Effector memory CD8-positive, alpha-beta T cell (primary cell): Measurements from ENCODE around the gene PPARGC1A.

Experiments used
- ATAC-seq: fragments of 150-1000 bp; cut with Tn5 transposase; replicated peaks from 2 replicates; pipeline ENCODE4 v1.10.0; 2021; ENCODE audit warnings: mild to moderate bottlenecking, moderate library complexity
- DNase-seq, 3 experiments: peaks; one replicate each; pipeline ENCODE4 v3.0.0; 2021
- H3K27ac Mint-ChIP-seq, 2 donors: one replicate each; pipeline ENCODE4 v1.8.0; 2022; ENCODE audit warnings: mild to moderate bottlenecking in 2 of 2, mixed read lengths in 2 of 2, moderate library complexity in 2 of 2
- H3K27me3 Mint-ChIP-seq, 2 donors: one replicate each; pipeline ENCODE4 v1.8.0; 2022; ENCODE audit warnings: mixed read lengths in 2 of 2
- H3K36me3 Mint-ChIP-seq: one replicate; pipeline ENCODE4 v1.8.0; 2022; ENCODE audit warnings: mild to moderate bottlenecking, moderate library complexity, mixed read lengths; ENCODE audit not compliant: insufficient read depth
- H3K4me1 Mint-ChIP-seq, 2 donors: one replicate each; pipeline ENCODE4 v1.8.0; 2022; ENCODE audit warnings: low read depth in 2 of 2, mixed read lengths in 2 of 2
- H3K4me3 Mint-ChIP-seq, 2 donors: one replicate each; pipeline ENCODE4 v1.8.0; 2022; ENCODE audit warnings: mild to moderate bottlenecking in 2 of 2, mixed read lengths in 2 of 2, moderate library complexity in 2 of 2
- H3K9me3 Mint-ChIP-seq, 2 donors: one replicate each; pipeline ENCODE4 v1.8.0; 2022; ENCODE audit warnings: mixed read lengths in 2 of 2

PPARGC1A gene

GRCh38 chr4:23899565-23899964 lies 9.7 kb upstream of the PPARGC1A start:
- no peaks in the 10 kb centered on the region for H3K4me1 Mint-ChIP-seq
- H3K27ac Mint-ChIP-seq = no peak overlapping the region
- H3K36me3 Mint-ChIP-seq = no peaks in the 10 kb centered on the region
- ATAC-seq = no peak
- peaks cover 0 to 6% of the 10 kb centered on the region in 2 donors for H3K9me3 Mint-ChIP-seq
- H3K4me3 Mint-ChIP-seq = no peak overlapping the region
- no peak for DNase-seq
- H3K27me3 Mint-ChIP-seq = no peaks in the 10 kb centered on the region

- no peaks in the 10 kb centered on the region for H3K4me1 Mint-ChIP-seq
- H3K27ac Mint-ChIP-seq = no peak overlapping the region
These were observed 7.8 kb upstream of the PPARGC1A start for GRCh38 chr4:23897564-23898109.

DNA sequence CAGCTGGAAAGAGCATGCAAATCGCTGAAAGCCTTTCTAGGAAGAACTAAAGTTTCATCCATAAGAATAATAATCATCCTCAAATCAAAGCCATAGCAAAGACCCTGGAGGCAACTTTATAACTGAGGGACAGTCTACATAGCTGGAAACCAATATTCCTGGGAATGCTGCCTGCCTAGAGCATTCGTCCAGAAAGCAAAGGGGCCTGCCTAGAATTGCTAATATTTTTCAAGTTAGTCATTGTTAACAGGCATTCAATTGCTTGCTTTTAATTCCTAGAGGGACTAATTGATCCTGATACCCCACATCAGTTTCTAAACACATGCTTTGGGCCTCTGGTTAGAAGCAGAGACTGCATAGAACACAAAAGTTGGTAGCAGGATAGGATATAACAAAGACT lies 4.2 kb upstream of the PPARGC1A start:
- DNase-seq (no peak), ATAC-seq (no peak)
- peaks cover 0 to 3% of the 10 kb centered on the region in 2 donors for H3K4me1 Mint-ChIP-seq
- no peak overlapping the region for H3K27ac Mint-ChIP-seq
- H3K36me3 Mint-ChIP-seq = no peaks in the 10 kb centered on the region
- H3K27me3 Mint-ChIP-seq = no peaks in the 10 kb centered on the region
- H3K9me3 Mint-ChIP-seq = peaks cover 2 to 6% of the 10 kb centered on the region in 2 donors
- no peak overlapping the region for H3K4me3 Mint-ChIP-seq

More at GRCh38 chr4:23897564-23898109, 7.8 kb upstream of the PPARGC1A start:
- Mint-ChIP-seq H3K9me3 (peaks cover 0 to 6% of the 10 kb centered on the region in 2 donors), H3K27me3 (no peaks in the 10 kb centered on the region), H3K36me3 (no peaks in the 10 kb centered on the region), H3K4me3 (no peak overlapping the region)
- DNase-seq (no peak), ATAC-seq (no peak)

GRCh38 chr4:23891064-23891421 lies 1.2 kb upstream of the PPARGC1A start:
- H3K4me3 Mint-ChIP-seq = no peak overlapping the region
- H3K36me3 Mint-ChIP-seq = no peaks in the 10 kb centered on the region
- ATAC-seq (no peak), DNase-seq (no peak)
- peaks cover 0 to 6% of the 10 kb centered on the region in 2 donors for H3K4me1 Mint-ChIP-seq
- H3K9me3 Mint-ChIP-seq = peaks cover 0 to 4% of the 10 kb centered on the region in 2 donors
- H3K27me3 Mint-ChIP-seq = no peaks in the 10 kb centered on the region
- H3K27ac Mint-ChIP-seq = no peak overlapping the region

DNA sequence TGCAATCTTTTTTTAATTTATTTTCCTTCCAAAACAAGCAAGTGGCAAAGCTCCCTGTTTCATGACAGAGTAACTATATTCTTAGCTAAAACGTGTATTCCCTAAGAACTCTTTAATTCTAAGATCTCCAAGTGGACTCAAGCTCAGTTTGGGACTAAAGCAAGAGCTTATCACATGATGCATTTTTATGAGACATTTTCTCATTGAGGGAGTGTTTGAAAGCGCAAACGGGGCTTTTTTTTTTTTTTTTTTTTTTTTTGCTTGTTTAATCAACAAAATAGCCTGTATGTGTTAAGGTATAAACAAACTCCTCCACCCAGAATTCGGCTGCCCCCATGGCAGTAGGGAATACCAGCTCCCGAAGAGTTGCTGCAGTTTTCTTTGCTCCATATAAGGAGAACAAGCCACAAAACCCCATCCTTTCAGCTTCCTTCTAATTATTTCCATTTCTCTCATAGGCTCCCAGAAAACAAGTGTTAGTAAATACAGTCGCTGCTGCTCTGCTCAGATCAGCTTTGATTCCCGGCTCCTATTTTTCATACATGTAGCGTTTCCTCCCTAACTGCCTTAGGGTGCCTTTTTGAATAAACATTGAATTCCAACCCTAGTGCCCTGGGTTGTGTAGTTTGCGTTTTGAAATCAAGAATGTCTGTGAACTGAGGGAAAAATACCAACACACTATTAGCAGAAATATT lies 669 bp upstream of the PPARGC1A start:
- Mint-ChIP-seq H3K36me3 (no peaks in the 10 kb centered on the region), H3K27me3 (no peaks in the 10 kb centered on the region), H3K4me3 (no peak overlapping the region), H3K27ac (no peak overlapping the region), H3K9me3 (peaks cover 0 to 4% of the 10 kb centered on the region in 2 donors), H3K4me1 (peaks cover 0 to 6% of the 10 kb centered on the region in 2 donors)
- no peak for DNase-seq
- no peak for ATAC-seq

GRCh38 chr4:23889391-23889790 lies 456 bp downstream of the PPARGC1A start:
- Mint-ChIP-seq H3K27me3 (no peaks in the 10 kb centered on the region), H3K9me3 (peaks cover 0 to 4% of the 10 kb centered on the region in 2 donors), H3K36me3 (no peaks in the 10 kb centered on the region), H3K4me3 (peak overlapping the region in 1 of 2 donors; percentile 42), H3K4me1 (peaks cover 0 to 6% of the 10 kb centered on the region in 2 donors), H3K27ac (no peak overlapping the region)
- DNase-seq (no peak), ATAC-seq (no peak)

- Mint-ChIP-seq H3K27me3 (no peaks in the 10 kb centered on the region), H3K4me1 (peaks cover 0 to 6% of the 10 kb centered on the region in 2 donors), H3K9me3 (peaks cover 0 to 4% of the 10 kb centered on the region in 2 donors), H3K36me3 (no peaks in the 10 kb centered on the region), H3K4me3 (no peak overlapping the region), H3K27ac (no peak overlapping the region)
- DNase-seq = no peak
- no peak for ATAC-seq
These were observed 1.2 kb downstream of the PPARGC1A start for GRCh38 chr4:23888421-23889319.

DNA sequence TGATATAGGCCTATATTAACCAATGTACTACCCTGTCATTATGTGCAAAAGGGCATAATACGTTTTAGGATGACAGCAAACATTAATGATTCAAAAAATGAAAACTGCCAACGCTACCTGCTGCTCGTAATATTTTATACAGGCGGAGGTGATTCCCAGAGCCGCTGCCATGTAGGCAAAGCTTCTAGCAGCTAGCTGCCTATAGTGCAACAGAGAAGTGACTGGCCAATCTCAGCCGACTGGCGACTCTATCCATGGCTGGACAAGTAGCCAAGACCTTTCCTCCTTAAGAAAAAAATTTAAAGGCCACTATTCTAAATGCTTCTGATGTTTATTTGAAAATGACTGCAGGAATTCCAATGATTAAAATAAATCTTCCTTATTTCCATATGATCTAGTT lies 1.9 kb downstream of the PPARGC1A start:
- peaks cover 0 to 6% of the 10 kb centered on the region in 2 donors for H3K4me1 Mint-ChIP-seq
- no peak overlapping the region for H3K4me3 Mint-ChIP-seq
- DNase-seq (no peak), ATAC-seq (no peak)
- no peak overlapping the region for H3K27ac Mint-ChIP-seq
- H3K27me3 Mint-ChIP-seq = no peaks in the 10 kb centered on the region
- H3K36me3 Mint-ChIP-seq = no peaks in the 10 kb centered on the region
- H3K9me3 Mint-ChIP-seq = peaks cover 0 to 4% of the 10 kb centered on the region in 2 donors

GRCh38 chr4:23887173-23887572 lies 2.7 kb downstream of the PPARGC1A start:
- no peak for DNase-seq
- Mint-ChIP-seq H3K36me3 (no peaks in the 10 kb centered on the region), H3K4me1 (peaks cover 0 to 6% of the 10 kb centered on the region in 2 donors), H3K9me3 (peaks cover 0 to 2% of the 10 kb centered on the region in 2 donors), H3K4me3 (no peak overlapping the region), H3K27ac (no peak overlapping the region), H3K27me3 (no peaks in the 10 kb centered on the region)
- no peak for ATAC-seq

- H3K4me1 Mint-ChIP-seq = peaks cover 0 to 6% of the 10 kb centered on the region in 2 donors
- no peaks in the 10 kb centered on the region for H3K36me3 Mint-ChIP-seq
- DNase-seq (no peak), ATAC-seq (no peak)
- H3K27ac Mint-ChIP-seq = no peak overlapping the region
- peaks cover 0 to 2% of the 10 kb centered on the region in 2 donors for H3K9me3 Mint-ChIP-seq
- H3K4me3 Mint-ChIP-seq = no peak overlapping the region
- no peaks in the 10 kb centered on the region for H3K27me3 Mint-ChIP-seq
These were observed 3.8 kb downstream of the PPARGC1A start for GRCh38 chr4:23885943-23886590.

DNA sequence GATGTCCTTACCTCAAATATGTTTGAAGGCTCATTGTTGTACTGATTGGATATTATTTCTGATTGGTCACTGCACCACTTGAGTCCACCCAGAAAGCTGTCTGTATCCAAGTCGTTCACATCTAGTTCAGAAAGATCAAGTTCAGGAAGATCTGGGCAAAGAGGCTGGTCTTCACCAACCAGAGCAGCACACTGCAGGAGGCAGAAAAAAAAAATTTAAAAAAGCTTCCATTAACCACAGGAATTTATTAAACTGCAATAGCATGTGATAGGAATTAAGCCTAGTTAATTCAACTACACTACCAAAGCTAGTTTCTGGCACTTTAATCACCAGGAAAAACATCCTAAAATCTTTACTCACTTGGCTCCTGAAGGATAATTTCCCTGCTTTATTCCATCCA lies 5.1 kb downstream of the PPARGC1A start:
- DNase-seq (no peak), ATAC-seq (no peak)
- Mint-ChIP-seq H3K27ac (no peak overlapping the region), H3K36me3 (no peaks in the 10 kb centered on the region), H3K9me3 (peaks cover 0 to 3% of the 10 kb centered on the region in 2 donors), H3K27me3 (no peaks in the 10 kb centered on the region), H3K4me3 (no peak overlapping the region), H3K4me1 (peaks cover 0 to 4% of the 10 kb centered on the region in 2 donors)

- Mint-ChIP-seq H3K9me3 (peaks cover 0 to 6% of the 10 kb centered on the region in 2 donors), H3K27me3 (no peaks in the 10 kb centered on the region), H3K36me3 (no peaks in the 10 kb centered on the region), H3K4me1 (peaks cover 0 to 3% of the 10 kb centered on the region in 2 donors), H3K4me3 (no peak overlapping the region), H3K27ac (no peak overlapping the region)
- ATAC-seq = no peak
- no peak for DNase-seq
These were observed 5.6 kb downstream of the PPARGC1A start for GRCh38 chr4:23884261-23884660.

GRCh38 chr4:23882976-23883531 lies 6.8 kb downstream of the PPARGC1A start:
- Mint-ChIP-seq H3K4me1 (no peaks in the 10 kb centered on the region), H3K9me3 (peaks cover 0 to 6% of the 10 kb centered on the region in 2 donors), H3K27ac (no peak overlapping the region), H3K36me3 (no peaks in the 10 kb centered on the region), H3K27me3 (no peaks in the 10 kb centered on the region), H3K4me3 (no peak overlapping the region)
- ATAC-seq (no peak), DNase-seq (no peak)
